Vagina (tissue), 2 donors: ENCODE measurements around the gene DNAJC13.

ENCODE experiments used
- POLR2A ChIP-seq, 2 donors: fragments of 450-650 bp; IDR thresholded peaks; one replicate each; pipeline ENCODE4 v1.6.1; 2017; ENCODE audit warnings: antibody characterized with exemption in 2 of 2, mild to moderate bottlenecking in 2 of 2, moderate library complexity in 2 of 2
- POLR2AphosphoS5 ChIP-seq, 2 donors: sonication (generic); formaldehyde crosslinking; IDR thresholded peaks; one replicate each; pipeline ENCODE4 v1.9.0; 2017; ENCODE audit warnings: antibody characterized with exemption in 2 of 2, mild to moderate bottlenecking in 2 of 2, low read depth in 1 of 2; ENCODE audit not compliant: insufficient read depth in 1 of 2
- TF ChIP-seq, protein P1 (sequence below), 3 experiments: fragments of 450-650 bp in 2 of 3; fragments of 200-600 bp in 1 of 3; sonication (generic) in 1 of 3; IDR thresholded peaks; one replicate each; pipeline ENCODE4 v1.5.1; 2017 to 2019; ENCODE audit warnings: antibody characterized with exemption in 3 of 3, mild to moderate bottlenecking in 2 of 3, moderate library complexity in 2 of 3

DNA sequence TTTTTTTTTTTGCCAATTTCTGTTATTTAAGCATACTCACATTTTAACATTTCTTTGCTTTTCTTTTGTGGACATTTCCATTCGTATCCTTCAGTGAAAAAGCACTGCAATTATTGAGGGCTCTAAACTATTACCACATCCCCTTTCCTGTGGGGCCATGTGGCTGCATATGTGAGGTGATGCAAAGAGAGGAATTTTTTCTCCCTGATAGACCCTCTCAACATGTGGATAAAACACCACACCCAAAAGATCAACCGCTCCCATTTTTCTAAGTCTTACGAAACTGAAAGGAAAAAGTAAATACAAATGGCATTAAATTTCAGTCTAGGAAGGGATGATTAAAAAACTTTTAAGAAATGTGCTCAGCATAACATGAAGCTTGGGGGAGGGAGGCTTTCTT lies 68.8 kb downstream of the DNAJC13 start:
- TF ChIP-seq POLR2A (IDR thresholded peaks at IDR 0.05) (no peak), POLR2AphosphoS5 (IDR thresholded peaks at IDR 0.05; ENCODE audit: insufficient read depth in 1 of 2, low read depth in 1 of 2) (no peak)
- TF ChIP-seq, protein P1, sequence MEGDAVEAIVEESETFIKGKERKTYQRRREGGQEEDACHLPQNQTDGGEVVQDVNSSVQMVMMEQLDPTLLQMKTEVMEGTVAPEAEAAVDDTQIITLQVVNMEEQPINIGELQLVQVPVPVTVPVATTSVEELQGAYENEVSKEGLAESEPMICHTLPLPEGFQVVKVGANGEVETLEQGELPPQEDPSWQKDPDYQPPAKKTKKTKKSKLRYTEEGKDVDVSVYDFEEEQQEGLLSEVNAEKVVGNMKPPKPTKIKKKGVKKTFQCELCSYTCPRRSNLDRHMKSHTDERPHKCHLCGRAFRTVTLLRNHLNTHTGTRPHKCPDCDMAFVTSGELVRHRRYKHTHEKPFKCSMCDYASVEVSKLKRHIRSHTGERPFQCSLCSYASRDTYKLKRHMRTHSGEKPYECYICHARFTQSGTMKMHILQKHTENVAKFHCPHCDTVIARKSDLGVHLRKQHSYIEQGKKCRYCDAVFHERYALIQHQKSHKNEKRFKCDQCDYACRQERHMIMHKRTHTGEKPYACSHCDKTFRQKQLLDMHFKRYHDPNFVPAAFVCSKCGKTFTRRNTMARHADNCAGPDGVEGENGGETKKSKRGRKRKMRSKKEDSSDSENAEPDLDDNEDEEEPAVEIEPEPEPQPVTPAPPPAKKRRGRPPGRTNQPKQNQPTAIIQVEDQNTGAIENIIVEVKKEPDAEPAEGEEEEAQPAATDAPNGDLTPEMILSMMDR (IDR thresholded peaks at IDR 0.05) = no peak
